ENCODE results near the gene C16orf78.

Gene C16orf78

GRCh38 chr16:49399594-49400364, 26.2 kb downstream of the C16orf78 start:
- DNase-seq (ENCODE audit: low read depth), result no peak
- no peak overlapping the region for H3K4me3 ChIP-seq (ENCODE audit: control insufficient read depth, low read depth, low read length)
- no peak for TF ChIP-seq CTCF (conservative IDR thresholded peaks at IDR 0.05; ENCODE audit: control insufficient read depth, insufficient read depth, low read depth, low read length)

DNA sequence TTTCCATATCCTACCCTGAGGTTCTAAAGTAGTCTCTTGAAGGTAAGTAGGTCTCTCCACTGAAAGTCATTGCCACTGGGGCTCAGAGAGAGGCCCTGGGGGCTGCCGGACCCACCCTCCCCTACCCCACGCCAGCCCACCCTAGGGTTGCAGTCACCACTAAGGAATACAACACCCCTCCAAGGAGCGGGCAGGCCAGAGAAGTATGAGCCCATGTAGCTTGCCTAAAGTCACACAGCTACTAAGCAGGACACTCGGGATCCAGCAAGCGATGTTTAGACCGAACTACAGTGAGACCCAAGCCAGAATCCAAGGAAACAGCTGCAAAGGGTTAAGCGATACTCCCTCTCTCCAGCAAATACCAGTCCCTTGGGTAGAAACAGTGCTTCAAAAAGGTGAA, 27.0 kb downstream of the C16orf78 start:
- no peak for TF ChIP-seq CTCF (conservative IDR thresholded peaks at IDR 0.05; ENCODE audit: control insufficient read depth, insufficient read depth, low read depth, low read length)
- no peak overlapping the region for H3K4me3 ChIP-seq (ENCODE audit: control insufficient read depth, low read depth, low read length)
- no peak for DNase-seq (ENCODE audit: low read depth)

DNA sequence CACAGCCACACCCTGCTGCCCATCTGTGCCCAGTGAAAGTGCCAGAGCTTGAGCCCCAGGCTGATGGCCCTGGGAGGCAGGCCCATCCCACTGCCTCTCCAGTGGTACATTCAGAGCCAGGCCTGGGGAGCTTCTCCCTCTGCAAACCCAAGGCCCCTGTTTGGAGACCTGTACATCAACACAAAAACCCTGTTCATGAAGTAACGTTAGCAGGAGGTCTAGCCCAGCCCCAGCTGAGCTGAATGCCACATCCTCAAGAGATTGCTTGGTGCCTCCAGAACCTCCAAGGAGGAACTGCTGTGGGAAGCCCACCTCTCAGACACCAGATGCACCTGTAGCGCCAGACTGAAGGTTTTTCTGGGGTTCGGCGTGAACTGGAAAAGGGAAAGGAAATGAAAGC, 31.5 kb downstream of the C16orf78 start:
- H3K4me3 ChIP-seq (ENCODE audit: control insufficient read depth, low read depth, low read length), result no peak overlapping the region
- no peak for TF ChIP-seq CTCF (conservative IDR thresholded peaks at IDR 0.05; ENCODE audit: control insufficient read depth, insufficient read depth, low read depth, low read length)
- no peak for DNase-seq (ENCODE audit: low read depth)

DNA sequence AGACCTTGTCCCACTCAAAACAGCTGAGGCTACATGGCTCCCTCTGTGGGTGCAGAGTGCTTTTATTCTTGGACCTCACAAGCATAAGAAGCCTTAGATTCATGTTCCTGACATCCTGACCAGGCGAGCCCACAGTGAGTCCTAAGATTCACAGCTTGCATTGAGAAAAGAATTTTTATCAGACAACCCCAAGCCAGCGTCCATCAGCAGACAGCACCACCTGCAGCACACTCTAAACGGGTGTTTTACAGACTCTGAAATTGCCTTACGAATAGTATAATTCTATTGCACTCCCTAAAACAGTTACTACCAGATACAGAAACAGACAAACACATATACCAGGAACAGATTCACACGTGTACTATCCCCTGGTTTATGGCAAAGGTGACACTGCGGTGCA, 31.9 kb downstream of the C16orf78 start:
- no peak overlapping the region for H3K4me3 ChIP-seq (ENCODE audit: control insufficient read depth, low read depth, low read length)
- no peak for DNase-seq (ENCODE audit: low read depth)
- TF ChIP-seq CTCF (conservative IDR thresholded peaks at IDR 0.05; ENCODE audit: control insufficient read depth, insufficient read depth, low read depth, low read length), result no peak

DNA sequence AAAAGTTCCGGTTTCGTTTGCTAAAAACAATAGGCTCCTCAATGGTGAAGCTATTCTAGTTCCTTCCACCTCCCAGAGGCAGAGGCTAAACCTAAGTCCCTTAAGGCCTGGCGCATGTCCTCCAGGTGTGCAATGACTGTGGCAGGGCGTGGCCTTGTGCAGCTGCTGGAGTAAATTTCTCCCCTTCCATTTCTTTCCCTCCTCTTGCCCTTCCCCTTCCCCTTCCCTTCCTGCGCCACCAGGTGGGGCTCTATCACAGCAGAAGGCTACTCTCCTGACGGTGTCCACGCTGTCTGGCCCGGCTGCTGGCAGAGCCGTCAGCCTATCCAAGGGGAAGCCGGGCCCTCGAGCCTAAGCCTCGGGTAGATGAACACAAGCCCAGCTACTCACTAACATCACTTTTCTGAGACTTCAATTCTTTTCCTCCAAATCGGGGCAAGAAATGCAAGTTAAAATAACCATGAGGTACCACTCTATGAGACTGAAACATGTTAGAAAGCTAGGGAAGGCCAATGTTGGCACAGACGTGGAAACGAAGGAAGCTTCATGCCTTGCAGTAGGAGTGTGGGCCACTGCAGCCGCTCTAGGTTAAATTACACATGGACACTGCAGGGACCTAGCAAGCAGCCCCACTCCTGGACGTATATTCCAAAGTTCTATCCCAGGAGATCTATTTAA, 34.4 kb downstream of the C16orf78 start:
- DNase-seq (ENCODE audit: low read depth), result peak; percentile 65
- TF ChIP-seq CTCF (conservative IDR thresholded peaks at IDR 0.05; ENCODE audit: control insufficient read depth, insufficient read depth, low read depth, low read length), result peak; percentile 79
- no peak overlapping the region for H3K4me3 ChIP-seq (ENCODE audit: control insufficient read depth, low read depth, low read length)

- no peak overlapping the region for H3K4me3 ChIP-seq (ENCODE audit: control insufficient read depth, low read depth, low read length)
- DNase-seq (ENCODE audit: low read depth), result no peak
- TF ChIP-seq CTCF (conservative IDR thresholded peaks at IDR 0.05; ENCODE audit: control insufficient read depth, insufficient read depth, low read depth, low read length), result no peak
Observed at GRCh38 chr16:49409121-49409520, 35.5 kb downstream of the C16orf78 start.
